MG63 (cell line): ENCODE measurements around the gene ATP7B. TPM values are rescaled to one million over a fixed set of nuclear protein-coding genes. Genes with fewer than 3 reads are reported as not detected.

Experiments
- DNase-seq: peaks from one replicate; pipeline ENCODE4 v3.0.0-alpha.2; 2020
- H3K27me3 ChIP-seq: fragments of 250-450 bp; sonication (Bioruptor Pico); 2 replicates; pipeline ENCODE4 v1.5.1; 2020; ENCODE audit warnings: mild to moderate bottlenecking, moderate library complexity
- H3K36me3 ChIP-seq: fragments of 250-450 bp; sonication (Bioruptor Pico); 2 replicates; pipeline ENCODE4 v1.5.1; 2020; ENCODE audit warnings: mild to moderate bottlenecking, moderate library complexity
- H3K4me3 ChIP-seq: fragments of 250-450 bp; sonication (Bioruptor Pico); 2 replicates; pipeline ENCODE4 v1.5.1; 2020; ENCODE audit warnings: mild to moderate bottlenecking, moderate library complexity
- H3K9me3 ChIP-seq: fragments of 250-450 bp; sonication (Bioruptor Pico); 2 replicates; pipeline ENCODE4 v1.5.1; 2020; ENCODE audit warnings: mild to moderate bottlenecking, moderate library complexity
- total RNA-seq: library from RNA; depleted of rRNA; stranded (reverse); fragments of >200 nt; shearing (Covaris generic); gene quantifications from 2 replicates; pipeline ENCODE4 v1.2.3, GENCODE V29; 2014; ENCODE audit warnings: low replicate concordance

The ATP7B gene
- total RNA-seq, 1 experiment from 2014 or later = 6.9 TPM

DNA sequence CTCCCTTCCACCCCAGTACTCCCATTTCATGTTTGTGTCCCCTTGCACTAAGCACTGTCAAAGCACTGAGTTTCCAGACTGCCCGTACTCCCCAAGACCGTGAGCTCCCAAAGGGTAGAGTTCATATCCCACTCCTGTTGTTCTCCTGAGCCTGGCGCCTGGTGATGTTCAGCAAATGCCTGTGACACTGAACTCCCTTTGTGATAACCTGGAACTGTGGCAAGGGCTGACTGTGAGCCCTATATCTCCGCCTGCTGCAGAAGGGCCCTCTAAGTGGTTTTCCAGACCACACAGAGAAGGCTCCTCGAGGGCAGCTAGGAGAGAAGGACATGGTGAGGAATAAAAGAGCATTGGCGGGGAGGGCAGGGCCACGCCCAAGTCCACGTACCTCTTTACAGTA is 67.5 kb downstream of the ATP7B start:
- H3K4me3 ChIP-seq = no peak overlapping the region
- H3K27me3 ChIP-seq = no peaks in the 10 kb centered on the region
- no peak for DNase-seq
- H3K9me3 ChIP-seq = no peaks in the 10 kb centered on the region
- H3K36me3 ChIP-seq = no peaks in the 10 kb centered on the region

DNA sequence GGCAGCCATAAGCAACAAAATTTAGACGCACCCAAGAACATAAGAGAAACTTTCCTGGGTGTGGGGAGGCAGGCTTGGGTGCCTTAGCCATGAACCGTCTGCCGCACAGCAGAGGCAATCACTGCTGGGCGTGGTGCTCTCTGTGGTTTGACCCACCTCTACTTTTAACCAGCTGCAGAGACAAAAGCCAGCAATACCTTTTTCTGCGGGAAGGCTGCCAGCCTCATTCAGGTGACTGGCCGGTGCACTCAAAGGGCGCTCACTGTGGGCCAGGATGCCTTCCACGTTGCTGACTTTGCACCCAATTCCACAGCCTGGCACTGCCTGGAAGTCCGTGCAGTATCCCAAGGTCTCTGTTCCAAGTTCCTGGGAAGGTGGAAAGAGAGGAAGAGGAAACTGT is 69.1 kb downstream of the ATP7B start:
- DNase-seq = no peak
- Histone ChIP-seq H3K4me3 (no peak overlapping the region), H3K27me3 (no peaks in the 10 kb centered on the region), H3K9me3 (no peaks in the 10 kb centered on the region), H3K36me3 (no peaks in the 10 kb centered on the region)

DNA sequence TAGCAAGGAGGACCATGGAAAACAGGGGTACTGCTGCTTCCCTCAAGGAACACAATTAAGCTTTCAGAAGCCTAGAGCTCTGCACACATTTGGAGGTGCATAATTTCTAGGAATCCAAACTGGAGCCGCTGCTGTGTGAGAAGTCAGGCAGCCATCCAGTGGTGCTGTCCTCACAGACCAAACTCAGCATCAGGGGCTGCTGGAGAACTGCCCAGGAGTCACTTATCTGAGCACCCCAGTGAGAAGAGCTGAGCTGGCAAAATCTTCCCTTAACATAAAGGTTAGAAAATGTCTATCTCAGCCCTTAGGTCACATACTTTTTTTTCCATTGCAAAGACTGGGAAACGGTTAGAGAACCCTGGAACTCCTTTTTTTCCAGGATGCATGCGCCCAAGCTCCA is 72.8 kb downstream of the ATP7B start:
- no peak for DNase-seq
- no peaks in the 10 kb centered on the region for H3K36me3 ChIP-seq
- no peaks in the 10 kb centered on the region for H3K27me3 ChIP-seq
- H3K9me3 ChIP-seq = no peaks in the 10 kb centered on the region
- H3K4me3 ChIP-seq = no peak overlapping the region

DNA sequence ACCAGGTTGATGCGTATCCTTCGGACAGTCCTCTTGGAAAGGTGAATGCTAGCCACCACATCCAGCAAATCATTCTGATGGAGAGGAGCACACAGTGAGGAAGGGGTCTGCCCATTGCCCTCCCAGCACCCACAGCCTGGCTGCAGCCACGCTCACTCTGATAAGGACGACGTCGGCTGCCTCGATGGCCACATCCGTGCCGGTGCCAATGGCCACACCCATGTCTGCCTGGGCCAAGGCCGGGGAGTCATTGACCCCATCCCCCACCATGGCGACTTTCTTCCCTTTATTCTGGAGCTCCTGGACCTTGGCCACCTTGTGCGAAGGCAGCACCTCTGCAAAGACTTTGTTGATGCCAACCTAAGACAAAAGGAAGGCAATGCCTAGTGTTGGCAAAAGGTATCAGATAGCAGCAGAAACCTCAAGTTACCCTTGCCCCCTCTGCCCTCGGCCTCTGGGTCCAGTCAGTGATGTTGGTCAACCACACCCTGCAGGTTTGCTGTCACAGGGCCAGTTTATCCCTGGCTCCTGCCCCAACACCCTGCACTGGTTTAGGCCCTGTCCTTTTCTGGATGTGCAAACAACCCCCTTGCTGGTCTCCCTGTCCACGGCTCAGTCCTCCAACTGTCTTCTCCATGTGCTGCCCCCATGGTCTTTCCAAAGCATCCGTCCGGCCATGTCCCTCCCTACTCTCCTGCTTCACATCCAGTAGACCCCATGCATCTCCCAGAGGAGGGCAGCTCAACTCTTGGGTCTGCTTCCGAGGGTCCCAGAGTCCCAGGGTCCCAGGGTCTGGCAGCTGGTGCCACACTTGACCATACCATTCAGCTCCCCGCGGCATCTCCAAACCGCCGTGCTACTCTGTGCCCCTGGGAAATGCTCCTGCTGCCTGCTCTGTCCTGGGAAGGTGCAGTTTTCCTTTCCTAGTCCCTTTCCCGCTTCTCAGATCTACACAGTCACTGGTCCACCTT is 73.6 kb downstream of the ATP7B start:
- H3K9me3 ChIP-seq = no peaks in the 10 kb centered on the region
- DNase-seq = no peak
- no peaks in the 10 kb centered on the region for H3K27me3 ChIP-seq
- H3K36me3 ChIP-seq = no peaks in the 10 kb centered on the region
- no peak overlapping the region for H3K4me3 ChIP-seq

DNA sequence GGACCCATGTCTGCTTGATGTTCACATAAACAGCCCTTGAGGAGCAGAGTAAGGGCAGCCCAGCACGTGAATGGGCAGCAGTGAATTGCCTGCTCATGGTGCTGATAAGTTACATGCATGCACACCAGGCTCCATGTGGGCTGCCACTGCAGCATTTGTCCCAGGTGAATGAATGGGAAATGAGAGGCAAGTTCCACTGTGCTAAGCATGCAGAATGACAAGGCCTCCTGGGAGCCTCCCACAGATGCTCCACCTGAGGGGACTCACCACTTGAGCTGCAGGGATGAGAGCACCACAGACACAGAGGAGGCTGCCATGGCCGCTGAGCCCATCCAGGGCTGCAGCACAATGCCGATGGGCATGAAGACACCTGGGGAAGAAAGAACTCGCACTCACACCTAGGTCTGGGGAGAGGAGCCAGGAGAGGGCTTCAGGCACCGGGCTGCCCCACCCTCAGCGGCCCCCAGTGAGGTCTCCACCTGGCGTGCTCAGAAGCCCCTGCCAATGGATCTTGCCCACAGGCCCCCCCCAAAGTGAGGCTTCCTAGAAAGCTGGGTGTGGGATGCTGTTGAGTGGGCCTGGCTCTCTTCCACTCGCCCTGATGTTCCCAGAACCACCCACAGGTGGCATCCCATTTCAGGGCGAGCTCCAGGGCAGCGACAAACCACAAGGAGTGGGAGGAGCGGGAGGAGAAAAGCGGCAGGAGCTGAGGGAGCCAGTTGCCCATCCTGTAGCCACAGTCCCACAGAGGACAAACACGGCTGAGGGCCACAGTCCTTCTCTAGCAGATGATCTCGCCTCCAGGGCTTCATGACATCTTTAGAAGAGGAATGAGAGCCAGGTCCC is 75.7 kb downstream of the ATP7B start:
- Histone ChIP-seq H3K4me3 (no peak overlapping the region), H3K36me3 (no peaks in the 10 kb centered on the region), H3K27me3 (no peaks in the 10 kb centered on the region), H3K9me3 (no peaks in the 10 kb centered on the region)
- no peak for DNase-seq

DNA sequence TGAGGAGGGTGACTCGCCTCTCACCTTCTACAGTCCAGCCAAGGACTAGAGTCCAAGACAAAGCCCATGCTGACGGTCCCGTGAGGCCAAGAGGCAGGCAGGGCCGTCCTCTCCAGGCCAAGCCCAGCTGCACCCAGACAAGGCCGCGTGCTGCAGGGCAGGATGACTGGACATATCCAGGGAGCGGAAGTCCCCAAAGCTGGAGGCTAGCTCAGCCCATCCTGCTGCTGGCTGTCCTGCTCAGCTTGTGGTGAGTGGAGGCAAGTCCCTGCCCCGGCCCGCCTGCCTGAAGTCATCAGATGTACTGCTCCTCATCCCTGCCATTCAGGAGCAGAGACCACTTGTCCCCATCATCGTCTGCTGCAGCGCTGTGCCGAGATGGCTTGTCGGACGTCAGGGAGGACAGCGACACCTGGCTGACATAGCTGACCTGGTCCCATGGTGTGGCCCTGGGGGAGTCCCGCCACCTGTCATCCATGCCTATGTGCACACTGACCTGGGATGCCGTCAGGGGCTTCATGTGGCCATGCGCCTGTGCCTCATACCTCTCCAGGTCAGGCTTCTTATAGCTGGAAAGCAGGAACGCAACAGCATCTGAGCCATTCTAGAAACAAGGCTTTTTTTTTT is 76.7 kb downstream of the ATP7B start:
- DNase-seq = no peak
- H3K27me3 ChIP-seq = no peaks in the 10 kb centered on the region
- H3K36me3 ChIP-seq = no peaks in the 10 kb centered on the region
- no peak overlapping the region for H3K4me3 ChIP-seq
- H3K9me3 ChIP-seq = no peaks in the 10 kb centered on the region

DNA sequence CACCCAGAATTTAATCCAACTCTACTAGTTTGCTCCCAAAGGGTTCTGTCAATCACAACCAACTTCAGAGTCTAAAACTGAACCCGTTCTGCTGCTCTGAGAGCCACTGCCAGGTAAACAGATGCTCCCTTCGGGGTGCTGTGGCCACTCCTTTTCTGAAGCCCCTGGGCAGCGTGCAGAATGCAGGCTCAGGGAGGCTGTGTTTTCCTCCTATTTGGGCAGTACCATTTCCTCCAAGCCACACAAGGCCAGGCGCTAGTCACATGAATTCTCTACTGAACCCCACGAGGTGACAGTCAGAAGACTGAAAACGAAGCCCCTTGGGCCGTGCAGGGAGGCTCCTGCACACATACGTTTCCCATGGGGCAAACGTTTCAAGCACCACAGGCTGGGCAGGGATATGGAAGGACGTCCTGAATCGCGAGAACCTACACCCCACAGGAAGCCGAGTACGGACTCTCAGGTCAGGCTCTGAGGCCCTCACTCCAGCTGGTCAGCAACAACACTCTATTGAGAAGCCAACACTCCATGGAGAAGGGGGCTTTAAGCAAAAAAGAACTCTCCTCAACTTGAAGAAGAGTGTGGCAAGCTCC is 77.7 kb downstream of the ATP7B start:
- no peaks in the 10 kb centered on the region for H3K36me3 ChIP-seq
- no peaks in the 10 kb centered on the region for H3K9me3 ChIP-seq
- H3K27me3 ChIP-seq = no peaks in the 10 kb centered on the region
- no peak overlapping the region for H3K4me3 ChIP-seq
- no peak for DNase-seq

DNA sequence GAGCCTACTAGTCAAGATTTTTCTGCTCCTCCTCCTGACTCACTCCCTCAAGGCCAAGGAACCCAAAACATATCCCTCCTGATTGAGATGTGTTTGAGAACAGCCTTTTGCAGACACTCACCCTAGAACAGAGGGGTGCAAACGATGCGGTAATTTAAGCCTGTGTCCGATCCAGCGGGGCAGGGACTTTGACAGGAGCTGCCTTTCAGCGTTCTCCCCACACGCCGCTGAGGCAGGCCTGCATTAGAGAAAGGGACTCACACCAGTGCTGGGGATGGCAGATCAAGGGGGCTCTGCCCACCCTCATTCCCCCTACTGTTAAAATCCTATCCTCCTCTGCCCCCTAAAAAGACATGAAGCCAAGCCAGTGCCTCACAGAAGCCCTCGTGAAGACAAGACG is 79.0 kb downstream of the ATP7B start:
- Histone ChIP-seq H3K36me3 (no peaks in the 10 kb centered on the region), H3K27me3 (no peaks in the 10 kb centered on the region), H3K9me3 (no peaks in the 10 kb centered on the region), H3K4me3 (no peak overlapping the region)
- DNase-seq = no peak

DNA sequence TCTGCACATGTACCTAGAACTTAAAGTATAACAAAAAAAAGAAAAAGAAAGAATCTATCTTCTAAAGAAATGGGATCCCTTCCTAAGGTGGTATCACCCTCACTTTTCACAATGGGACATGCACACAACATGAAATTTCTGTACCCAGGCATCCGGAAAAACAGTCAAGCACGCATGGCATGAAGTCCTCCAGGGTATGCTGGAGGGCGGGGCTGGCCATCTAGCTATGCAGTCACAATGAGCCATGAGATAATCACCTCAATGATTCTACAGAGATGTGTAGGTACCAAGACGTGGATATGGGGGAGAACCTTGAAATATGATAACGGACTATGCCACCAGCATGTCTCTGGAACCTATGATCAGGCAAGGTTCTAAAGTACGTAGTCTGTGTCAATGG is 79.6 kb downstream of the ATP7B start:
- Histone ChIP-seq H3K4me3 (no peak overlapping the region), H3K36me3 (no peaks in the 10 kb centered on the region), H3K9me3 (no peaks in the 10 kb centered on the region), H3K27me3 (no peaks in the 10 kb centered on the region)
- no peak for DNase-seq

DNA sequence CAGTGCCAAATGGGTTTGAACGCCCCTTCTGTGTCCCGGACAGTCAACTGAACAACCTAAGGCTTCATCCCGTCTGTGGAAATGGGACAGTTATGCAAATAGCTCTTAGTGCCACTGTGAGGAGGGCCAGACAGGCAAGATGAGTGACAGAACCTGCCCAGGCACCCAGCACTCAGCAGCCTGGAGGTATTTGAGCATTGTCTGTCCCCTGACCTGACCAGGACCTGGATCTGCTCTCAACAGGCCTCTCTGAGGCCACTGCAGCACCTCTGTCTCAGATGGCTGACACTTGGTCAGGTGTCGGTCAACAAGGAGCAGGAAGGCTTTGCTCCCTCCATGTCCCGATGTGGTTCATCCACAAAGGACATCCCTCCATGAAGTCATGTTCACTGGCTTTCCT is 81.6 kb downstream of the ATP7B start:
- H3K4me3 ChIP-seq = no peak overlapping the region
- H3K9me3 ChIP-seq = no peaks in the 10 kb centered on the region
- no peaks in the 10 kb centered on the region for H3K27me3 ChIP-seq
- no peaks in the 10 kb centered on the region for H3K36me3 ChIP-seq
- DNase-seq = no peak

DNA sequence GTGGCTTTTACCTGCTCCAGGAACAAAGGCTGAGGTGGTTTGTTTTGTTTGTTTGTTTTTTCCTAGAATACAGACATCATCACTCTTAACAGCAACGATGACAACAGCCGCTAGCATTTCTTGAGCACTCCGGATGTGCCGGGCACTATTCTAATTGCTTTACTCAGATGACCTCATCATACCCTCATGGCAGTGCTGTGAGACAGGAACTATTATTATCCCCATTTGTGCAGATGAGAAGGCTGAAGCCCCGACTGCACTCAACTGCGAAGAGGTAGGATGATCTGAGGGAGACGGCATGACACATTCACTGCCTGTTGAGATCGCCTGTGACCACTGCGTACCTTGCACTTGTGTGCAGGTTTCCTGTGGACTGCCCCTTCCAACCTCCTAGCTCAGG is 83.0 kb downstream of the ATP7B start:
- DNase-seq = no peak

DNA sequence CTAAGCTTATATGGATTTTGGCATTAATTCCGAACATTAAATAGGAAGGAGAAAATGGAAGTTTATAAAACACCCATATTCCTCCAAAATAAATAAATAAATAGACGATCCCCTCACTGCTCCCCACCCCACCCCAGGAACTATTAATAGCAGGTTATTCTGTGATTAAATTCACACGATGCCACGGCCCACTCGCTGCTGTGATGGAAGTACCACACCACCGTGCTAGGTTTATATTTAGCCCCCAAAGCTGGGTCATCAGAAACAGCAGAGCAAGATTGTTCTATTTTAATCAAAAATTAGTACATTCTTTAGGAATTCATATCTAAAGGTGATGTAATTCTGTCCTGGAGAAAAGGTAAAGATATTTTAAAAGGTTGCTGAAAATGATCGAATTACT is 84.1 kb downstream of the ATP7B start:
- no peaks in the 10 kb centered on the region for H3K27me3 ChIP-seq
- DNase-seq = no peak
- no peaks in the 10 kb centered on the region for H3K9me3 ChIP-seq
- H3K36me3 ChIP-seq = no peaks in the 10 kb centered on the region
- no peak overlapping the region for H3K4me3 ChIP-seq

More for the DNA sequence above, 83.0 kb downstream of the ATP7B start:
- Histone ChIP-seq H3K9me3 (no peaks in the 10 kb centered on the region), H3K36me3 (no peaks in the 10 kb centered on the region), H3K4me3 (no peak overlapping the region), H3K27me3 (no peaks in the 10 kb centered on the region)

DNA sequence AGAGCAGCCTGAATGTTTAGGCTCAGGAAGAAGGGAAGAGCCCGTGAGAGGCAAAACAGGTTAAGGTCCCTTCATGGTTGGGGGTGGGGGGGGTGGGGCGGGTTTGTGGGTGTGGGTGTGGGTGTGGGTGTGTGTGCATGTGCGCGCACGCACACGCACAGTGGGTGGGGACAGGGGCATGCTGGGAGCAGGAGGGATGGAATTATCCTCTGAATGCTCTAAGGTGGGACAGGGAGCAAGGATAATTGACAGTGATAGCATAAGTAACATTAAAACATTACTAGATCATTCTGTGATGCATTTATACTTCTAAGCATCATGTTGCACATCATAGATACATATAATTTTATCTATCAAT is 84.7 kb downstream of the ATP7B start:
- no peak for DNase-seq
- no peaks in the 10 kb centered on the region for H3K27me3 ChIP-seq
- no peaks in the 10 kb centered on the region for H3K9me3 ChIP-seq
- H3K4me3 ChIP-seq = no peak overlapping the region
- H3K36me3 ChIP-seq = no peaks in the 10 kb centered on the region

DNA sequence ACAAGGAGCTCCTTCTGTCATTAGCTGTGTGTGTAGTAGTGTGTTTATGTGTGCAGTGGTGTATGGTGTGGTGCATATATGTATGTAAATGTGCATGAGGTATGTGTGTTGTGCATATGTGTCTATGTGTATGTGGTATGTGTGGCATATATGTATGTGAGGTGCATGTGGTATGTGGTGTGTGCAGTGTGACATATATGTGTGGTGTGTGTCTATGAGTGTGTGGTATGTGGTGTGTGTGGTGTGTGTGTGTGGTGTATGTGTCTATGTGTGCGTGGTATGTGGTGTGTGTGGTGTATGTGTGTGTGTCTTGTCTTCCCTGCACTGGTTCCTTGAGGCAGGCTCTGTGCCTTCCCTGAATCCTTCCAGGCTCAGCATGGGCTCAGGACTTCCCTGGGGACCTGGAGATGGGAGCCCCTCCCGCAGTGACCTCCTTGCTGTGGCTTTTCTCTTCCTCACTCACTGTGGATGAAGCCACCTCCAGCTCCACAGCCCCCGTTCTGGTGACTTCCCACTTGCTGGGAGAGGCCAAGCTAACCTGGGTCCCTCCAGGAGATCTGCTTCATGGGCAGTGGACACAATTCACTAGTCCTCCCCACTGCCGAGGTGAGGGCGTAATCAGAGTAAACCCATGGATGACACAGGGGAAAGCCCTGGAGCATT is 85.3 kb downstream of the ATP7B start:
- no peak for DNase-seq
- H3K27me3 ChIP-seq = no peaks in the 10 kb centered on the region
- no peaks in the 10 kb centered on the region for H3K9me3 ChIP-seq
- H3K36me3 ChIP-seq = no peaks in the 10 kb centered on the region
- no peak overlapping the region for H3K4me3 ChIP-seq

DNA sequence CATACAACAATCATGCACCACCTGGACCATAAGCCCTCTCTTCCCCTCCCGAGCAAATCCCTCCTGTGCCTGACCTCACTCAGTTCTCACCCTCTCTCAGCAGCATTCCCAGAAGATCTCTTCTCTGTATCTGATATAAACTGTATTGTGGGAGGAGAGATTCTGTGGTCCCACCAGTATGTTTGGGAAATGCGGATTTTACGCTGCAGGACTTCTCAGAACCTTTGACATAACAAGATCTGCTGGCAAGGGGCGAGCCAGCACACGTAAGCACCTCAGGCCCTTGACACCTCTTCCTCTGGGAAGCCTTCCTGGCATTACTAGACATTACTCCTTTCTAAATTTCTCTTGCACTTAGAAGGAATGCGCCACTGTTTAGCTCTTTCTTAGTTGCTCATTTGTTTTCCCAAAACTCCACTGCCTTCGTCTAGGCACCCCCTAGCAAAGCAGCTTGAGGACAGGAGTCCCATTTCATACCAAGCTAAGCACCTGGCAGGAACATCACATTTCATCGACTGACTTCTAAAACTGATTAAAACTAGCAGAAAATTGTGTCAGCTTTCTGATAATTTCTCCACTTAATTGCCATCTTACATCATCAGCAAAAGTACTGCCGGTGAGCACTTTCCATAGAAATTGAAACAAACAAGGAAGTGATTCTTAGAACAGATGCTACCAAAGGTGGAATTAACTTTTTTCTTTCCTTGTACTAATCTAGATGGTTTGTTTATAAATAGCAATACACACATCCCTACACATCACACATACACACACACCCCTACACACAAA is 86.3 kb downstream of the ATP7B start:
- DNase-seq = no peak
- no peaks in the 10 kb centered on the region for H3K9me3 ChIP-seq
- no peak overlapping the region for H3K4me3 ChIP-seq
- H3K27me3 ChIP-seq = no peaks in the 10 kb centered on the region
- H3K36me3 ChIP-seq = no peaks in the 10 kb centered on the region
